GM21447 (cell line): Measurements from ENCODE around the gene TRAFD1.
"Not testable (repeated sequence)": the region's sequence is repeated elsewhere in the genome, so short reads cannot be mapped to it uniquely, and the experiment has no call there.

ENCODE experiments used
- ATAC-seq: cut with Tn5 transposase; IDR thresholded peaks from one replicate; pipeline ENCODE4 v1.9.1; 2021; ENCODE audit not compliant: unreplicated experiment

The TRAFD1 gene, protein sequence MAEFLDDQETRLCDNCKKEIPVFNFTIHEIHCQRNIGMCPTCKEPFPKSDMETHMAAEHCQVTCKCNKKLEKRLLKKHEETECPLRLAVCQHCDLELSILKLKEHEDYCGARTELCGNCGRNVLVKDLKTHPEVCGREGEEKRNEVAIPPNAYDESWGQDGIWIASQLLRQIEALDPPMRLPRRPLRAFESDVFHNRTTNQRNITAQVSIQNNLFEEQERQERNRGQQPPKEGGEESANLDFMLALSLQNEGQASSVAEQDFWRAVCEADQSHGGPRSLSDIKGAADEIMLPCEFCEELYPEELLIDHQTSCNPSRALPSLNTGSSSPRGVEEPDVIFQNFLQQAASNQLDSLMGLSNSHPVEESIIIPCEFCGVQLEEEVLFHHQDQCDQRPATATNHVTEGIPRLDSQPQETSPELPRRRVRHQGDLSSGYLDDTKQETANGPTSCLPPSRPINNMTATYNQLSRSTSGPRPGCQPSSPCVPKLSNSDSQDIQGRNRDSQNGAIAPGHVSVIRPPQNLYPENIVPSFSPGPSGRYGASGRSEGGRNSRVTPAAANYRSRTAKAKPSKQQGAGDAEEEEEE

DNA sequence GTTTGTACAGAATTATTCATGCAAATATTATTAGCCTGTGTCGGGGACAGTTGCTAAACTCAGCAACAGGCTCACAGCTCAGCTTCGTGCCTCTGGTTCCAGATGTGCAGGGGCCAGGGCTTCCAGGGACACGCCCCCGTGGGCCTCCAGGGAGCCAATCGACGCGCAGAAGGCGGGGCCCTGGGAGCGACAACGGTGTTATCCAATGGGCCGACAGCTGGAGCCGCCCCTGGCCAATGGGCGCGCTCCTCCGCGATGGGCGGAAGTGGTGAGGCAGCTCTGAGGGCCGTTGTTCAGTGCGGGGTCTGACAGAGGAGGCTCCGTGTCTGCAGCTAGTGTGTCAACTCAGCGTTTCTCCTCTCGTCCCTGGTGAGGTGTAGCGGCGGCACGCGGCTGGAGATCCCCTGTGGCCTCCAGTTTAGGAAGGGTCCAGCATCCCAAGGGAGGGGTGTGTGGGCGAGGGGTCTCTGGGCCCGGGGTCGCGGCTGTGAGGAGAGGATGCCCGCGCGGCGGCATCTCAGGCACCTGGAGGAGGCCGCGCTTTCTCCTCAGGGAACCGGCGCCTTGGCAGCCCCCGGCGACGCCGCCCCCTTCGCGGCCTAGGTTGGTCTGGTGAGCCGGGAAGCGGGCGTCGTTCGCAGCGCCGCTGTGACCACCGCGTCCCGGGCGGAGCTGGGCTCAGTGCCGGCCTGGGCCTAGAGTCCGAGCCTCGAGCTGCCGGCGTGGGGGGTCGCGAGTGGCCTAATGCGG is at the start of gene TRAFD1:
TRAFD1 (plus strand) TSS at position 311 of the 750 bp plus-strand sequence. CDS start 4,963 bp downstream, outside the sequence.
- ATAC-seq: peak; percentile 94

GRCh38 chr12:112087055-112087850 is 38.1 kb upstream of the TRAFD1 start:
- ATAC-seq: no peak

DNA sequence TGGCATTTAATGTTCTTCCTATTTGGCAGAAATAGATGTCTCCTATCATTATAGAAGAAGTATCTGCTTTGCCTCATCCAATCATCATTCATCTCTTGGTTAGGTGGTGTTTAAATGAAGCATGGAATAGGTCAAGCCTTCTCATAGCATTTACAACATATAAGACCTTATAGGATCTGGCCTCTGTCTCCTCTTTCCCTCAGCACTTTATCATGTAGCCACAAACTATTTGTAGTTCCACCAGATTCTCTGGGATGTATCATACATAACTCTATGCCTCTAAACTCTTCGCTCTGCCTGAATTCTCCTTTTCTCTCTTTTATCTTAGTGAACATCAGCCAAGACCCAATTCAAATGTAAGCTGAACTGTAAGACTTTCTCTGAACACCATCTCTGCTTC is 37.5 kb upstream of the TRAFD1 start:
- no peak for ATAC-seq

DNA sequence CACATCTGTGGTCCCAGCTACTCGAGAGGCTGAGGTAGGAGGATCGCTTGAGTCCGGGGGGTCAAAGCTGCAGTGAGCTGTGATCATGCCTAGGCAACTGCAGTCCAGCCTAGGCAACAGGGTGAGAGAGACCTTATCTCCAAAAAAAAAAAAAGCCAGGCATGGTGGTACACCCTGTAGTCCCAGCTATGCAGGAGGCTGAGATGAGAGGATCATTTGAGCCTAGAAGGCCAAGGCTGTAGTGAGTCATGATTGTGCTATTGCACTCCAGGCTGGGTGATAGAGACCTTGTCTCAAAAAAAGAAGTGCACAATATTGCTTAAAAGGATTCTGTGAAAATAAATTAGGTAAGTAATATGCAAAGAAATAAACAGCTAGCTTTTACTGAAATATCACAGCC is 33.8 kb upstream of the TRAFD1 start:
- ATAC-seq: no peak

DNA sequence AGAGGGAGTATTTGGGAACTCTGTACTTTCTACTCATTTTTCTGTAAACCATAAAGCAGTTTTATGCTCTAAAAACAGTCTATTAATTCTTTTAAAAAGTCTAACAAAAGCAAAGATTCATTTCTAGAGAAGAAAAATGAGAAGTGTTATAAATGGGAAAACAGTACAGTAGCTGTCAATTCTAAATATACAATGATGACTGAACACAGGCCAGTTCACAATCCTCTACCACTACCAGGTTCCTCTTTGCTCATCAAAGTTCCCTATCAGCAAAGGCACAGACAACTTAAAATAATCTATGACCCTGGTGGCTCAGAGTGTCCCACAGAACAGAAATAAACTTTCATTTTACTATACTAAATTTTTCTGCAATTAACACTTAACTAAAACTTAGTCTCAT is 29.3 kb upstream of the TRAFD1 start:
- peak; percentile 78 for ATAC-seq

DNA sequence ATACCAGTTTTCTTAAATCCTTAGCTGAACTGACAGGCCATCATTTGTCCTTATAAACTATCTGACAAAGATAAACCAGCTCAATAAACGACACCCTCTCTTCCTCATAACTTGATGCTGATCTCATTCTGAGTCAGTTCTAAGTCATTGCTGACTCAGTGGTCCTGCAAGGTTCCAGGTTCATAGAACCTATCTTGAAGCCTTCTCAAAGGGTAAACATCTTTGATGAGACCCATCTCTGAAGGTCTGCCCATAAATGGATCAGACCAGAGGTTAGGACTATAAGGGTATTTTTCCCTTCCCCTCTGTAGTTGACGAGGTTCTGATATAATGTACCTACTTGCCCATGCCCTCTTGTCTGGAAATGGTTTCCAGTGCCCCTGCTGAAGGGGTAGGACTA is 28.7 kb upstream of the TRAFD1 start:
- no peak for ATAC-seq

DNA sequence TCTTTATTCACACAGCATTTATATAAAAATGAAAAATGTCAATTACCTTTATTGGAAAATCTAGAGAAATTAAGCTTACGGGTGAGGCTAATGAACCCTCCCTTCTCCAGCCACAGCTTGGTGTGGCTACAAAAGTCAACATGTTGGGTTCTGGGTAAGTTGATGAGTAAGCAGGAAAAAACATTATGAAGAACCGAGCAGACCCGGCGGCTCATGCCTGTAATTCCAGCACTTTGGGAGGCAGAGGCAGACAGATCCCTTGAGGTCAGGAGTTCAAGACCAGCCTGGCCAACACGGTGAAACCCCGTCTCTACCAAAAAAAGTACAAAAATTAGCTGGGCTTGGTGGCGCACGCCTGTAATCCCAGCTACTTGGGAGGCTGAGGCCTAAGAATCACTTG is 27.7 kb upstream of the TRAFD1 start:
- ATAC-seq: no peak

GRCh38 chr12:112100500-112100899 is 24.9 kb upstream of the TRAFD1 start:
- ATAC-seq: not testable (repeated sequence)

- ATAC-seq: no peak
Measured at GRCh38 chr12:112102127-112102526, 23.2 kb upstream of the TRAFD1 start.

GRCh38 chr12:112102746-112103145 is 22.6 kb upstream of the TRAFD1 start:
- not testable (repeated sequence) for ATAC-seq

GRCh38 chr12:112103758-112104503 is 21.4 kb upstream of the TRAFD1 start:
- no peak for ATAC-seq

DNA sequence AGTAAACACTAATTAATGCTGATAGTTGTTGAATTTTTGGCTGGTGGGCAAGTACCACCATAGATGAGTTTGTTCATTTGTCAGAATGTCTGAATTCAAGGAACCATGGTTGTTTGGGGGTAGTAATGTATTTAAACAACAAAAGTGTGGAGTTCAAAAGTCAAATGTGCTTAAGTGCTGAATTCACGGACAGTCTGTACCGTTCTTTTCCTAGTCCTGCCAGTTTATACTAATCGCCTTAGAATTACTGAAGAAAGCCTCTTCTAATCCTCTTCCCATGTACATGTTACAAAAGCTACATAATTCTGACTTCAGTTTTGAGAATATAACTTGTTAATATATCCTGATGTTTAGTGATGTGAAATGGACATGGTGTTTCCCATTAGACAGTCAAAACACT is 19.5 kb upstream of the TRAFD1 start:
- ATAC-seq: no peak

- ATAC-seq: no peak
Measured at GRCh38 chr12:112107306-112108201, 17.8 kb upstream of the TRAFD1 start.

GRCh38 chr12:112108202-112109079 is 16.9 kb upstream of the TRAFD1 start, which contains the start of gene NAA25:
TSS of gene NAA25 (minus strand) at chr12:112108783. CDS start at chr12:112108773, 10 bp downstream.
- ATAC-seq: peak; percentile 59

GRCh38 chr12:112110787-112111662 is 14.3 kb upstream of the TRAFD1 start:
- not testable (repeated sequence) for ATAC-seq

DNA sequence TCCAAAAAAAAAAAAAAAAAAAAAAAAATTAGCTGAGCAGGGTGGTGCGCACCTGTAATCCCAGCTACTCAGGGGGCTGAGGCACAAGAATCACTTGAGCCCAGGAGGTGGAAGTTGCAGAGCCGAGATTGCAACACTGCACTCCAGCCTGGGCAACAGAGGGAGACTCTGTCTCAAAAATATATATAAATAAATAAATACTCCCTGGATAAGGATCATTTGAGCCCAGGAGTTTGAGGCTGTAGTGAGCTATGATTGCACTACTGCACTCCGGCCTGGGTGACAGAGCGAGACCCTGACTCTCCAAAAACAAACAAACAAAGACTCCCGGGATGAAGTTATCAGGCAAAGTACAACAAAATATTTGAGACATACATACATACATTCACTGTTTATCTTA is 13.4 kb upstream of the TRAFD1 start:
- no peak for ATAC-seq

GRCh38 chr12:112112409-112113133 is 12.8 kb upstream of the TRAFD1 start:
- no peak for ATAC-seq
